Retinal pigment epithelial cell (primary cell): ENCODE measurements around the gene ARRDC1.

Source experiments
- DNase-seq: peaks from one replicate; pipeline ENCODE4 v3.0.0-alpha.2; 2010; ENCODE audit warnings: low read depth
- H3K4me3 ChIP-seq: 2 replicates; pipeline ENCODE4 v1.5.1; 2011; ENCODE audit warnings: mild to moderate bottlenecking, low read length, control low read depth, moderate library complexity
- TF ChIP-seq, protein P1 (sequence below): conservative IDR thresholded peaks from 2 replicates; pipeline ENCODE4 v1.5.1; 2011; ENCODE audit warnings: low read depth, low read length, control low read depth, inconsistent platforms

The ARRDC1 gene

DNA sequence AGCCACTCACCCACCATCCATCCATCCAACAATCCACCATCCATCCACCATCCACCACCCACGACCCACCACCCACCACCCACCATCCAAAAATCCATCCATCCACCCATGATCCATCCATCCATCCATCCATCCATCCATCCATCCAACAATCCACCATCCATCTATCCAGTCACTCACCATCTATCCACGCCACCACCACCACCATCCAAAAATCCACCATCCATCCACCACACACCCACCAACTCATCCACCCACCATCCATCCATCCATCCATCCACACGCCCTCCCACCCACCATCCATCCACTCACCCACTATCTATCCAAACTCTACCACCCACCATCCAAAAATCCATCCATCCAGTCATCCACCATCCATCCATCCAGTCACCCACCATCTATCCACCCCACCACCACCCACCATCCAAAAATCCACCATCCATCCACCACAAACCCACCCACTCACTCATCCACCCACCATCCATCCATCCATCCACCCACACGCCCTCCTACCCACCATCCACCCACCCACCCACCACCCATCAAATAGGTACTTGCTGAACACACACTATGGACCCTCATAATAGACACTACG is 35.8 kb upstream of the ARRDC1 start:
- no peak for DNase-seq

DNA sequence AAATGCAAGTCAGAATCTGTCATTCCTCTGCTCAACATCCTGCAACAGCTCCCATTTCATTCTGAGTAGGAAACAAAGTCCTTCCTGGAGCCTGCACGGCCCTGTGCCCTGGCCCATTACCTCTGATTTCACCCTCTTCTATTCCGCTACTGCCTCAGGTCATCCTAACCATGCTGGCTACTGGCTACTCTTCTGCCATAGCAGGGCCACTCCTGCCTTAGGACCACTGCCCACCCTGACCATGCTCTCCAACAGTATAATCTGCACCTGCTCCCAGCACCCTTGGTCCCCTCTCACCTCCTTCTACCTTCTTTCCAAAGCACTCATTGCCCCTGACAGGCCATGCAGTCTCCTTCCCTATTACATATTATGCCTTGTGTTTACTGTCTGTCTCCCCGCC is 34.9 kb upstream of the ARRDC1 start:
- TF ChIP-seq, protein P1, sequence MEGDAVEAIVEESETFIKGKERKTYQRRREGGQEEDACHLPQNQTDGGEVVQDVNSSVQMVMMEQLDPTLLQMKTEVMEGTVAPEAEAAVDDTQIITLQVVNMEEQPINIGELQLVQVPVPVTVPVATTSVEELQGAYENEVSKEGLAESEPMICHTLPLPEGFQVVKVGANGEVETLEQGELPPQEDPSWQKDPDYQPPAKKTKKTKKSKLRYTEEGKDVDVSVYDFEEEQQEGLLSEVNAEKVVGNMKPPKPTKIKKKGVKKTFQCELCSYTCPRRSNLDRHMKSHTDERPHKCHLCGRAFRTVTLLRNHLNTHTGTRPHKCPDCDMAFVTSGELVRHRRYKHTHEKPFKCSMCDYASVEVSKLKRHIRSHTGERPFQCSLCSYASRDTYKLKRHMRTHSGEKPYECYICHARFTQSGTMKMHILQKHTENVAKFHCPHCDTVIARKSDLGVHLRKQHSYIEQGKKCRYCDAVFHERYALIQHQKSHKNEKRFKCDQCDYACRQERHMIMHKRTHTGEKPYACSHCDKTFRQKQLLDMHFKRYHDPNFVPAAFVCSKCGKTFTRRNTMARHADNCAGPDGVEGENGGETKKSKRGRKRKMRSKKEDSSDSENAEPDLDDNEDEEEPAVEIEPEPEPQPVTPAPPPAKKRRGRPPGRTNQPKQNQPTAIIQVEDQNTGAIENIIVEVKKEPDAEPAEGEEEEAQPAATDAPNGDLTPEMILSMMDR = no peak
- DNase-seq = no peak
- no peak overlapping the region for H3K4me3 ChIP-seq

More for the DNA sequence above, 35.8 kb upstream of the ARRDC1 start:
- TF ChIP-seq, protein P1 = no peak
- H3K4me3 ChIP-seq = no peak overlapping the region

DNA sequence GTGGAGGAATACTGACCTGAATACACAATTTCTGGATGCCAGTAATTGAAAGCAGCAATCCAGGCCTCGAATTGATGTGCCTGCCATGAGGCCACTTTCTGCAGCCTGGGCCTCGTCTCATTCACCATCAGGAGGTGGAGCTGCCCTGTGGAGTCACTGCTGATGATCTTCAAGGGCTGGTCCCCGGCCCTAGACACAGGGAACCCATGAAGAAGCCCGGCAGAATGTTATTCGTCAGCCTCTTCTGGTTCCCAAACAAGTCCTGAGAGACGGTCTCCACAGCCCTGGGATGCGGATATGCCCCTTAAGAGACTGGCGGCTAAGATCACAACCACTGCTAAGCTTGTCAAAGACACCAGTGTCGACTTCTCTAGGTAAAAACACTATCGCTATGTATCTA is 31.3 kb upstream of the ARRDC1 start:
- no peak for DNase-seq
- H3K4me3 ChIP-seq = no peak overlapping the region
- TF ChIP-seq, protein P1 = no peak

DNA sequence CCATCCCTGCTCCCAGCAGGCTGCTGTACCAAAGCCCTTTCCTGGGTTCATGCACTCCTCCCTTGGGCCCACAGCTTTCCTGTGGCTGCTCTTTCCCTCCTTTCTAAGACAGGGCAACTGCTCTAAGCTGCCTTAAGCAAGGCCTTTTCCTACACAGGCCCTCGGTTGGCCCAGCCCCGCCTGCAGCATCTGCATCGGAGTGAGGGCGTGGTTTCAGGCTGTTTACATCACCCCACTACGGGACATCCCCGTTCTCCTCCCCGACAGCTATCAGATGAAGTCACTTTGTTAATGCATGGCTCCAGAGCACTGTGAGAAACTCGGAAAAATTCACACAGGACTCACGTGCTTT is 30.1 kb upstream of the ARRDC1 start:
- H3K4me3 ChIP-seq = no peak overlapping the region
- no peak for DNase-seq
- TF ChIP-seq, protein P1 = no peak

DNA sequence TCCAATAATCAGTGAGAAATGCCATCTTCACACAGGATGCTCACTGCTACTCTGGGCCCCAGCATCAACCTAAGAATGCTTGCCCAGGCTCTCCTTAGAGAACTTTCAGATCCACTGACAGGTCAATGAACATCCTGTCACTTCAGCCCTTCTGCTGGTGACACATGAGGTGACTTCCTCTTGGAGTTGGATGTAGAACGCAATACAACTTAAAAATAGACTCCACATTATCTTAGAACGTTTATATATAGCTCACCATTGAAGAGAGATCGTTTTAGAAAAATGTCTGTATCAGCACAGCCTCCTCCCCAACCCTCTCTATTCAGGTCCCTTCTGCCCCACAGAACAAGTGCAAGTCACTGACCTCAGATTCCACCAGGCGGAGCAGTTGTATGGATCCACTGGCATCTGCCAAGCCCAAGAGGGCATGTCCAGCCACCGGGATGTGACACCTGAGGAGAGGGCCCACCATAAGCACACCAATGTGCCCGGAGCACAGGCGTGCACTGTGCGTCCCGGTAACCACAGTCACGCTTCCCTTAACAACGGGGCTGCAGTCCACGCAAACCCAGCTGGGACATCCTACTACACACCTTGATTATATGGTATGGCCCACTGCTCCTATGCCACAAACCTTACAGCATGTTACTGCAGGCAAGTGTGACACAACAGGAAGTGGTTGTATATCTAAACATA is 29.6 kb upstream of the ARRDC1 start:
- H3K4me3 ChIP-seq = no peak overlapping the region
- TF ChIP-seq, protein P1 = no peak
- DNase-seq = no peak

DNA sequence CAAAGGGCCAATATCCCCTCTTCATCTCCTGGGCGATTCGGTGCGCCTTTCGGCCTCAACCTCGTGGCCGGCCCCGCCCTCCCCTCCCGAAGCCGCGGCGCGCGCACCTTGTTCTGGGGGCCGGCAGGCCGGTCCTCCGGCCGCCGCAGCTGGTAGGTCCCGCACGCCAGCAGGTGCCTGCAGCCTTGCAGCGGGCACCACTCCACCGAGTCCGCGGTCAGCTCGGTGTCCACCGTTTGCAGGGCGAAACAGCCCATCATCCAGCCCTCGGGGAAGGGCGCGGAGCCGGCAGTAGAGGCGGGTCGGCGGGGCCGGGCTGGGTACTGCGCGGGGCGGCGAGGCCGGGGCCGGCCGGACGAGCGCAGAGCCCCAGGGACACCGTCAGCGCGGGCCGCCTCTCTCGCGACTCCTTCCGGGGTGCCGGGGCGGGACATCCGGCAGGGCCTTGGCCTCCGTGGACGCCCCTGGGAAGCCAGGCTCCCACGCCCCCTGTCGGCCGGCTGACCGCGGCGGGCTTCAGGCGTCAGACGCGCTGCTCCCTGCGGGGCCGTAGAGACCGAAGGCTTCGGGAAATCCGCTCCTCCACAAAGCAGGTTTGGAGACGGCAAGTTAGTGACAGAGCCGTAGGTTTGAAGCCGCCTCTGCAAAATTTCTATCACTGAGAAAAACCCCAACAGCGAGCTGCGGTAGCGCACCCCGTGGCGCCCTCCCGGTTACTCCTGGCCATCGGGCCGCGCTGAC is 26.8 kb upstream of the ARRDC1 start, which contains the start of gene DPH7:
DPH7 (minus strand) TSS at position 408 of the 741 bp plus-strand sequence; CDS start at position 260, 148 bp downstream.
- H3K4me3 ChIP-seq = peak within 1 kb of the TSS; percentile 78
- DNase-seq = peak; percentile 58
- TF ChIP-seq, protein P1 = peak; percentile 85

DNA sequence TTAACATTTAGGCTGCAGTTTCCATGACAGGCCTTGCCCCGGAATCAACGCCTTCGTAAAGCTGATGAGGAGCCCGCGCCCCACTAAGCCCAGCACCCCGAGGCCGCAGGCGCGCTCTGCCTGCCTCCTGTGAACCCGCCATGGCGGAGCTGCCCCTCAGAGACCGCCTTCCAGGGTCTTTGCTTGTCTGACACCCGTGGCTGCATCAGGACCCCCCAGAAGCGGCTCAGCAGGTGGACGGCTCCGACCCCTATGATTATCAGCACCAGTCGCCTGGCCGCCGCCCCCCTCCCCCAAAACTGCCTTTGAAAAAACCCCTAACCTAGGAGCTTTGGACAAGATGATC is 26.3 kb upstream of the ARRDC1 start:
- H3K4me3 ChIP-seq = peak overlapping the region; percentile 54
- TF ChIP-seq, protein P1 = no peak
- no peak for DNase-seq
